NCI-H2107 treated with DMSO at 0.1 percent for 48 hours (cell line): ENCODE data around the gene RASSF4.

Experiments
- DNase-seq: peaks from one replicate; lab custom pipeline; 2025; ENCODE audit not compliant: unreplicated experiment; lab: John Stamatoyannopoulos, UW

Gene RASSF4

GRCh38 chr10:44944354-44944753 is 15.2 kb upstream of the RASSF4 start:
- DNase-seq, result no peak

GRCh38 chr10:44946205-44946604 is 13.4 kb upstream of the RASSF4 start:
- no peak for DNase-seq

DNA sequence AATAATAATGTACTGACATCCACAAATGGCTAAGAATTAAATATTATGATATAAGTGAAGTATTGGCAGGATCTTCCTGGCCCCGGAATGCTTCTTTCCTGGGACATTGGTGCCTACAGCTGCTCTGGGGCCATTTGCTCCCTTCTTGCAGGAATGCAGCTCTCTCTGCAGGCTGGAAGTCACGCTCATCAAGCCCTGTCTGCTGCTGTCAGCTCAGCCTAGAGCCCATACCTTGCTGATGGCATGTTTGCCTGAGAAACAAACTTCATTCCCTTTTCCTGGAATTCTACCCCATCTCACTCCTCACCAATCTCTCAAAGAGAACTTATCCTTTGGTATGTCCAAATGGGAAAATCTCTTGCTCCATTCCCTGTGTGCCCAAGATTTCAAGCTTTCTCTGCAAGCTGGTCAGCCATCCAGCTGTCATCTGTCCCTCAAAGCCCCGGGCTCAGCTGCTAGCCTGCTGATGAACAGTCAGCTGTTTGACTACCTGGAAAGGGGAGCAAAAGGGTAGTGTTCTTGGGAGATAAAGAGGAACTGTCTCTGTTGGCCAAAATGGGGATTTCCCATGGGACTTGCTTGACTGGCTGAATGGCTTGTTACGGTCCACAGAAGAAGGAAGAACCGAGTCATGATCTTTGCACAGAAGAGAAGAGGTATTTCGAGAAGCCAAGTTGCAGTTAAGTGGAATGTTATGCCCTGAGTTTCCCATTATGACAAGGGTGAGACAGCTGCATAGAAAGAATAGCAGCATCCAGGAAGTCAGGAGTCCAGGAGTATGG is 12.0 kb upstream of the RASSF4 start:
- DNase-seq, result no peak

GRCh38 chr10:44948642-44949041 is 11.0 kb upstream of the RASSF4 start:
- no peak for DNase-seq

GRCh38 chr10:44949127-44949802 is 10.3 kb upstream of the RASSF4 start:
- no peak for DNase-seq

GRCh38 chr10:44949915-44950314 is 9.7 kb upstream of the RASSF4 start:
- DNase-seq, result no peak

DNA sequence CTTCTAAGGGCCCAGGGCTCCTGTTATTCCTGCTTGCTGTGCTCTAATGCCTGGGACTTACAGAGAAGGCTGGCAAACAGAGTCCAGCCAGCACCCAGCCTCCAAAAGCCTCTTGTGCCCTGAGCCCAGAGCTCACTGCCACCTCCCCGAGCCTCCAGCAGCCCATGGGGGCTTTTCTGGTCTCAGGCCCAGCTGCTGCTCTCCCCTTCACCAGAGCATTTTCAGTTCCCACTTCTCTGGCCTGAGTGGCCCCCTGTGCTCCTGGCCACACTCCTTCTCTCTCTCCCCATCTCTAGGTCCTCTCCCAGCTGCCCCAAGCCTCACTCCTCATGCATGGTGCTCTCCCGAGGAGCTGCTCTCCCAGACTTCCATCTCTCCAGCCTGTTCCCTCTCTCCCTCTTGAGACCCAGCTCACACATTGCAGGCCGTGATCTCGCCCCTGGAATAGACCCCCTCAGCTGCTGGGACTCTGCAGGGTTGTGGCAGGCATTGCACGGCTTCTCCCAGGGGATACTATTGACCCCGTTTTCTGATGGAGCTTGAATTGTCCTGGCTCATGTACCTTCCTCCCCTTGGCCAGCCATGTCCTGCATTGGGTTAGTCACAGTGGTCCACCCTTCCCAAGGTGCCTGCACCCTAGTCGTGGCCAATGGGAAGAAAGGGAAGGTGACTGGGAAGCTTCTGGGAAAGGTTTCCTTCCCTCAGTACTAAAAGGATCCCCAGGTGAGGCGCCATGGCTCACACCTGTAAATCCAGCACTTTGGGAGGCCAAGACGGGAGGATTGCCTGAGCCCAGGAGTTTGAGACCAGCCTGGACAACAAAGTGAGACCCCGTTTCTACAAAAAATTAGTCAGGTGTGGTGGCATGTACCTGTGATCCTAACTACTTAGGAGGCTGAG is 9.0 kb upstream of the RASSF4 start:
- no peak for DNase-seq

DNA sequence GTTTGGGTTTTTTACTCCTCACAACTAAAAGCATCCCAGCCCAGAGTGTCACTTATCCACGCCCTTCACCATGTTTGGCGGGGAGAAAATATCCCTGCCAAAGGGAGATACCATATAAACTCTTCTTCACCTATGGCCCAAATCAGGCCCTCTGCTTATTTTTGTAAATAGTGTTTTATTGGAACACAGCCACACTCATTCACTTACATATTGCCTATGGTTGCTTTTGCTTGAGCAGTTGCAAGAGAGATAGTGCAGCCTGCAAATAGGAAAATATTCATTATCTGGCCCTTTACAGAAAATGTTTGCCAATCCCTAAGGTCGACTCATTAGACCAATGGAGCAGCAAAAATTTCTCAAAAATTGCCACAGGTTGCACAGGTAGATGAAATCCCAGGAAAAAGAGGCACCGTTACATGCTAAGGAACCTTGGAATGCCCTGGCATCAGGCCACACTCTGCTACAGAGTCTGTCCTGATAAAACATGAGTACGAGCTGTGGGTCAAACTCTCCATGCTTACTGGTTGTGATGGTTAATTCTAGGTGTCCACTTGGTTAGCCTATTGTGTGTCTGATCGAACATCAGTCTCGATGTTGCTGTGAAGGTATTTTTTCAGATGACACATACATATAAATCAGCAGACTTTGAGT is 7.9 kb upstream of the RASSF4 start:
- DNase-seq, result no peak

DNA sequence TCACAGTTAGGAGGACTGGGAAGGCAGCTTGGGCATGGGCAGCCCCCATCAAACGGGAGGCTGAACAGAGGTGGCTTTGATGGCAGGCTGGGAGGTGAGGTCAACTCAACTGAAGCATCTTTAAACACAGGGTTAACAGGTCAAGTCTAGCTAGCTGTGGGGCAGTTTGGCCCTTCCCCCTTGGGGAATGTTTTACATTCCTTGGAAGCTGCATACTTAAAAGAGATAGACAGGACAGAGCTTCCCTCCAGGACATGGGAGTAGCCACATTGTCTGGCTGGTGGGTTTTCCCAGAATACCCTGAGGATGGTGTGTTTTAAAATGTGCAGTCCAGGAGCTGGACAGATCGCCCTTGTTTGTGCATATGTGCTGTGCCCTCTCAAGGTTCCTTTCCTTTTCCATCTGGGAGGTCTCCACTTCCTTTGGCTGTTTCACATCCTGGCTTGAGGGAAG is 6.8 kb upstream of the RASSF4 start:
- DNase-seq, result no peak

GRCh38 chr10:44954042-44954441 is 5.6 kb upstream of the RASSF4 start:
- DNase-seq, result no peak

GRCh38 chr10:44954962-44955361 is 4.6 kb upstream of the RASSF4 start:
- DNase-seq, result no peak

DNA sequence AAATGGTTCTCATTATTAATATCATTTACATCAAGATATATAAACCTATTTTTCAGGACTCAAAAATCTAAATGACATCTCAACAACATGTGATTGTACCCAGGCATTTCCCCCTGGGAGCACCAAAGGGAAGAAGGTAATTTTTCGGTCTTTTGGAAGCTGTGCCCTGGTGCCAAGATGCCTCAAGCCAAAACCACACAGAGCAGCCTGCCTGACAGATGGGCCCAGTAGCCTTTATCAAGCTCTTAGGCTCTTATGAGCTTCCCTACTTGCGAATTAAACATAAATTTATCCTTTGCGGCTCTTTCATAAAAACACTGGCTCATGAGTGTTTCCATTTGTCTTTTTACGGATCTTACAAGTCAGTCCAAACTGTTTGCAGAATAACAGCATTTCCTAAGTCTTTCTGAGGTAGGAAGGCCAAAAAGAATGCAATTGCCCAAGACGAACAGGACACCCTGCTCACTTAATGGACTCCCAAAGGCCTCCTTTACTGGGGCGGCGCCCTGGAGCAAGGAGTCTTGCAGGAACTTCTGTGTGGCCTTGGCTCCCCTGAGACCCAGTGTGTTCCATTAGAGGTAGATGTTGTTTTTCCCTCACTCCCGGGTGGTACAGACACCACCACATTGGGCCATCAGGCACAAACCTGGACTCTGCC is 4.1 kb upstream of the RASSF4 start:
- DNase-seq, result no peak

DNA sequence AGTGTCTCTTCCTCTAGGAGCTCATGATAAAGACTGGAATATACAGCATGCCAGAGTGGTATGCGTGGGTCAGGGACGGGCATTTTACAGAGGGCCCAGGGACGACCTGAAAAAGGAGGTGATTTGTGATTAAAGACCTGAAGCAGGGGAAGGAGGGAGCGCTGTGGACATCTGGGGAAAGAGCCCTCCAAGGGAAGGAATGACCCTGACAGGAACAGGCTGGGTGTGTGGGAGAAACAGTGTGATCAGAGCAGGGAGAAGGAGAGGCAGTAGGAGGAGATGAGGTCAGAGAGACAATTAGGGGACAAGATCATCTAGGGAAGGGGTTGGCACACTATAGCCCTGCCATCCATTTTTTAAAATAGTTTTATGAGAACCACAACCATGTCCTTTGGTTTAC is 3.4 kb upstream of the RASSF4 start:
- no peak for DNase-seq

- no peak for DNase-seq
Measured at GRCh38 chr10:44956717-44957706, 2.6 kb upstream of the RASSF4 start.

GRCh38 chr10:44958196-44958897 is 1.3 kb upstream of the RASSF4 start:
- DNase-seq, result no peak

DNA sequence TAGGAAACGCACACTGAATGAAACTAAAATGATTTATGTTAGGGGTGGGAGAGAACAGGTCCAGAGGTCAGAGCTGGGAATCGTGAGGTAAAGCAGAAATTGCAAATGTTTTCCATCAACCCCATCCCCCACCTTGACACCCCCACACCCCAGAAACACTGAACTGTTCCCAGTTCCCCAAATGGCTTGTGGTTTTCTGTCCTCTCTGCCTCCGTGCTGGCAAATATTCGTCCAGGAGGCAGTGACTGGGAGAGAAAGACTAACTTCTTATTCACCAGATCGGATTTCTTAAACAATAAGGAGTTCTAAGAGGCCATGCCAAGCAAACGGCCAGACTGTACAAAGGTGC is 730 bp upstream of the RASSF4 start:
- no peak for DNase-seq

- no peak for DNase-seq
Measured at GRCh38 chr10:44960088-44960460, 472 bp downstream of the RASSF4 start.

DNA sequence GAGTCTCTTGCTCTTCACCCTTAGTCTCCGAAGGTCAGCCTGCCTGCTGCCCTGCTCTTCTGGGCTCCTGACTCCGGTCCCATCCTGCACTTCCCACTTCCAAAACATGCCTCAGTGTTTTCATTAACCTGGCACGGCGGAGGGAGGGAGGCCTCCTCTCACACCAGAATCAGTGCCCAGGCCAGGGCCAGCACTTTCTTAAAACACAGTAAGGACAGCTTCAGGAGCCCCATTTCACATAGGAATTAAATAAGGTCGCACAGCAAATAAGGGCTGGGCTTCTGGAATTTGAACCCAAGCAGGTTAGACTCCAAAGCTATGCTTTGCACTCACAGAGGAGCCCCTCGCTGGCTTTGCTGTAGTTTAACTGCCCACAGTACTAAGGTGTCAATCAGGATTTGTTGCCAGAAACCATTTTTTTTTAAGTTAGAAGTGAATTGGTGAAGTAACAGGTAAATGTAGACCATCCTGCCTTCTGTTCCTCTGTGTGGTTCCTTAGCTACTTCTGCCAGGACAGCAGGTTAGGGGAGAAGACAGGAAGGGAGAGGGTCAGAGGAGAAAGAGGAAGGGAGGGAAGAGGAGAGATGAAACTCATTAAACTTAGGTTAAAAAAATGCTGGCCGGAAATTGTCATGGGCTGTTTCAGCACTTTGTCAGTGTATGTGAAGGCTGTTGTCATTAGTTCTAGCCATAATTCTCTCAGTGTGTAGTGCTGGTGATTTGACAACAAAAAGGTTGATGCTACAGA is 1.1 kb downstream of the RASSF4 start:
- no peak for DNase-seq
